Measurements from ENCODE around the gene ARIH2.

ARIH2 gene

DNA sequence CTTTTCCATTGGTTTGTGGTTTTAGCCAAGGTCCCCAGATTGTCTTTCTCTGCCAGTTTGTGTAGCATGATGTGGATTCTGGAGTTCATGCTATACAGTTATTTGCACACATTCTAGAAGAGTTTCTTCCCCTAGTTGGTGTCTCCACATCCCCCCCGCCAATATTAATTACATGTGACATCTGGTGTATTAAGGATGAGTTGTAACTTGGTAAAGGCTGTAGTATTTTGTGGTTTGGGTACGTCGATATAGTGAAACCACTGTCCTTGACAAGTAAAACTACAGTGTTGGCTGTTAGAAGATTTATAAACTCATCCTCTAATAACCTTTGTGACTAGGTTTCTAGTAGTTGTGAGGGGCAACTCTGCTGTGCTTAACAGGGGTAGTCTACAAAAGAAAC, 47.7 kb downstream of the ARIH2 start:
- H3K27ac ChIP-seq, result no peak overlapping the region
- no peak for DNase-seq (ENCODE audit: low read depth, low spot score)

- DNase-seq (ENCODE audit: low read depth, low spot score), result no peak
- H3K27ac ChIP-seq, result no peak overlapping the region
Observed at GRCh38 chr3:48966876-48967361, 48.3 kb downstream of the ARIH2 start.

- no peak for DNase-seq (ENCODE audit: low read depth, low spot score)
- H3K27ac ChIP-seq, result no peak overlapping the region
Observed at GRCh38 chr3:48970586-48970985, 51.9 kb downstream of the ARIH2 start.

DNA sequence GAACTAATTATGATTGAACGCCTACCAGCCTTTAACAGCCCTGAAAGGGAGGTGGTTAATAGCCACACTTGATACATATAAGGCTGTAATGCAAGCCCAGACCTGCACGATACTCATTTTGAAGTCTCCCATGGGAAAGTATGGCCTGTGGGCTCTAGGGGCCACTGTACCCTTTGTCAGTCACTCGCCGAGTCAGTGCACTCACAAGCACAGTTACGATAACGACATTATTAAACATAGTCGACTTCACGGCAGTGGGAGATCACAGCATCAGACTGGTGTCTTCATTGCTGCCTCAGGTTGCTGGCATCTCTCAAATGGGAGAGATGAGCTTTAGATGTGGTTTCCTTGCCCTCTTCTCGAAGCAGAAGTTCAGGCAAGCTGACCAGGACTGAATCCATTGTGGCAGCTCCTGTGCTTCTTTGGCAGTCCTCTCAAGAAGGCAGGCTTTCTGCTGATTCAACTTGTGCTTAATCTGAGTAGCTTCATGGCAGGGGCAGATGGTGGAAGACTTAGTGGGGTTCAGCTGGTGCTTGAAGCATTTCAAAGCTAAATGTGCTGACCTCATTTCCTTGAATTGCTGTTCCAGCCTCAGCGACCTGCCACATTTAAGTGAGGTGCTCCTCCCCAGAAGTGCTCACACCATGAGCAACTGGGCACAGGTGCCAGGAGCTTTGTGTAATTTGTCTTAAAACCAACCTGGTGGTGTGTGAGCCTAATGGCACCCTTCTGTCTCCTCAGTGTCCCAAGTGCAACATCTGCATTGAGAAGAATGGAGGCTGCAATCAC, 55.6 kb downstream of the ARIH2 start:
- DNase-seq (ENCODE audit: low read depth, low spot score), result no peak
- H3K27ac ChIP-seq, result no peak overlapping the region

DNA sequence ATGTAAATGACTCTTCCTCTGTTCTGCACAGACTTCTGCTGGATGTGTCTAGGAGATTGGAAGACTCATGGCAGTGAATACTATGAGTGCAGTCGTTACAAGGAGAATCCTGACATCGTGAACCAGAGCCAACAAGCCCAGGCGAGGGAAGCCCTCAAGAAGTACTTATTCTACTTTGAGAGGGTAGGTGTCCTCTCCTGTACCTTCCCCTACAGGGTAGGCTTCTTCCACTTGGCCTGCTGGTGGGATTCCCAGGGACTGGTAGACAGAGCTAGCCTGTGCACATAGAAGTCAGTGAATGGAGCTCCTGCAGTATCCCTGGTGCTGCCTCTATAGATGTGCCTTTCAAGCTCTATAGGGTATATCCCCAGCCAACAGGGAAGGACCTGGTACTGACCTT, 60.8 kb downstream of the ARIH2 start:
- no peak for DNase-seq (ENCODE audit: low read depth, low spot score)
- H3K27ac ChIP-seq, result no peak overlapping the region

DNA sequence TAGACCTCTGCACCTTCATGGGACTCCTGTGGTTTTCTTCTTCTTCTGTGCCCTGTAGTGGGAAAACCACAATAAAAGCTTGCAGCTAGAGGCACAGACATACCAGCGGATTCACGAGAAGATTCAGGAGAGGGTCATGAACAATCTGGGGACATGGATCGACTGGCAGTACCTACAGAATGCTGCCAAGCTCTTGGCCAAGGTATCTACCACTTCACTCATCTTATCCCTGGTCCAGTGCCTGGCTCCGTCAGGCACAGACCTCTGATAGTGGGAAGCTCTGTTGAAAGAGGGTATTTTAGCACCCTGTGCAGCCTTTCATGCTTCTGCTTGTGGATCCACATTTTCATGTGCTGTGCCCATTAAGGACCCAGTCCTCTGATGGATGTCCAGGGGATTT, 61.7 kb downstream of the ARIH2 start:
- no peak for DNase-seq (ENCODE audit: low read depth, low spot score)
- H3K27ac ChIP-seq, result no peak overlapping the region

GRCh38 chr3:48982016-48982415, 63.4 kb downstream of the ARIH2 start:
- no peak for DNase-seq (ENCODE audit: low read depth, low spot score)
- H3K27ac ChIP-seq, result no peak overlapping the region

DNA sequence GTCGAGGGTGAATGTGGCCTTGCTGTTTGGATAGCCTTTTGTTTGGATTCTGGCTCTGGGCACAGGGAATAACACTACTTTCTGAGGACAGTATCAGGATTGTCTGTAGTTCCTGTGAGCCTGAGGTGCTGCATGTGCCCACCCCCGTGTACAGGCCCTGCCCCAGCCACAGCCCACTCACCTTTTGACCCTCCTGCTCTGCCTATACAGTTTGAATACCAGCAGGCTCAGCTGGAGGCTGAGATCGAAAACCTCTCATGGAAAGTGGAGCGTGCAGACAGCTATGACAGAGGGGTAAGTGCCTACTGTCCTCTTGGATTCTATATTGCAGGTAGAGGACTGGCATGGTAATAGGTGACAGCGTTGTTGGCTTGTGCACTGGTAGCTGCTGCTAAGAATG, 64.0 kb downstream of the ARIH2 start:
- DNase-seq (ENCODE audit: low read depth, low spot score), result no peak
- no peak overlapping the region for H3K27ac ChIP-seq

DNA sequence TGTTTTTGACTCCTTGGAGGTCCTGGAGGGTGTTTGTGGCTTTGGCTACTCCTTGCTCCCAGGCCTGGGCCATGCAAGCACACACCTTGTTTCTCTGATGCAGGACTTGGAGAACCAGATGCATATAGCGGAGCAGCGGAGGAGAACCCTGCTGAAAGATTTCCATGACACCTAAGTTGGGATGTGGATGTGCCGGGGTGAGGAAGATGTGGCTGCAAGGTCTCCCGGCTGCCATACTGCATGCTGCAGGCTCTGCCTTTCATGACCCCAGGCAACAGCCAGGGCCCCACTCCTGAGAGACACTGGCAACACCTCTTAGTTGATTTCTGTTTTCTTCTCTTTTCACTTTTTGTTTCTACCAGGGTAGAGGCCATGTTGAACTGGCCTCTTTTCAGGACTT, 64.5 kb downstream of the ARIH2 start:
- no peak for DNase-seq (ENCODE audit: low read depth, low spot score)
- H3K27ac ChIP-seq, result no peak overlapping the region

- DNase-seq (ENCODE audit: low read depth, low spot score), result no peak
- H3K27ac ChIP-seq, result peak overlapping the region; percentile 9
Observed at GRCh38 chr3:48984663-48985062, 66.0 kb downstream of the ARIH2 start.

- H3K27ac ChIP-seq, result no peak overlapping the region
- DNase-seq (ENCODE audit: low read depth, low spot score), result no peak
Observed at GRCh38 chr3:48985831-48986376, 67.3 kb downstream of the ARIH2 start.

GRCh38 chr3:48989126-48989795, 70.6 kb downstream of the ARIH2 start:
- DNase-seq (ENCODE audit: low read depth, low spot score), result no peak
- H3K27ac ChIP-seq, result peak overlapping the region; percentile 49

GRCh38 chr3:48989796-48990635, 71.4 kb downstream of the ARIH2 start, which contains the start of gene P4HTM:
TSS of gene P4HTM (plus strand) at chr3:48990241. CDS start at chr3:48990257, 16 bp downstream.
- no peak for DNase-seq (ENCODE audit: low read depth, low spot score)
- H3K27ac ChIP-seq, result peak within 1 kb of the TSS; percentile 49

DNA sequence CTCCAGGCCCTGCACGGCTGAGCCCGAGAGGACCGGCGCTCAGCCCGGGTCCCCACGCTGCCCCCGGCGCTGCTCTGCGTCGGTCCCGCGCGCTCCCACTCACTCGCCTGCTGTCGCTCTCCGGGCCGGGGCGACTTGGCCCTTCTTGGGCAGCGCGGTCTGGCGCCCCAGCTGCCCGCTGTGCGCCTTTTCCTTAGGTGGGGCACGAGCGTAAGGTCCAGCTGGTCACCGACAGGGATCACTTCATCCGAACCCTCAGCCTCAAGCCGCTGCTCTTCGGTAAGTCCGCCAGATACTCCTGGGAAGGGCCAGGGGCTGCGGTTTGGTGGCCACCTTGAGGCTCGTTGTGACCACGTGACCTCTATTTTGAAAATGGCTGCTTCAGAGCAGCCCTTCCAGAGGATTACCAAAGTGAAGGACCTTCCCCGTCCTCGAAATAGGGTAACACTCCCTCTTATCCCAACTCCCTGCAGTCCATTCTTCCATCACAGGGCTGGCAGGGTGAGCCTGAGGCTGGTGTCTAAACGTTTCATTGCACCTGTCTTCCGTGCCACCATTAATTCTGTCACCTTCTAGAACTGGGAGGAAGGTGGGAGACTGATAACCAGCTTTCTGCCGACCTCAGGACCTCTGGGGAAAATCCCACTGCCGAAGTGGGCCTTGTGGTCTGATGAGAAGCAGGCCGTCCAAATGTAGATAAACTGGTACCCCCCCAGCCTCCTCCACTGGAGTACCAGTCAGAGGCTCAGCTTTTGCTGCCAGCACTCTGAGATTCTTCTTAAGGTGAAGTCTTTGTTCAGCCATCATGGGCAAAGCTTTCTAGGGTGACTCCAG, 72.2 kb downstream of the ARIH2 start:
- no peak for DNase-seq (ENCODE audit: low read depth, low spot score)
- peak overlapping the region; percentile 49 for H3K27ac ChIP-seq

- DNase-seq (ENCODE audit: low read depth, low spot score), result no peak
- no peak overlapping the region for H3K27ac ChIP-seq
Observed at GRCh38 chr3:48991851-48992545, 73.4 kb downstream of the ARIH2 start.

DNA sequence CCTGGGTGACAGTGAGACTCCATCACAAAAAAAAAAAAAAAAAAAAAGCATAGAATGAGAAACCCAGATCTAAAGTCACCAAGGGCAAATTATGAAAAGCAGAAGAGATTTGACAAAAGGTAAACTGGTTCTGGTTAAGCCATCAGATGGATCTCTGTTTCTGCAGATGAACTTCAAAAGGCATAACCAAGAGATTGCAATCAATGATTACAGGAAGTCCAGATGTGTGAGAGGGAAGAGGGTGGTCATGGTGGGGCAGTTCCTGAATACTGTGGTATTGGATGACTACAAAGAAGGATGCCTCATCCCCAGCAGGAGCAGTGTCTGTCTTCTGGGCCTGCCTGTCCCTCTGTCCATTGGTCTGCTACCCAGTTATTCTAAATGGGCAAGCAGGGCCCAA, 75.2 kb downstream of the ARIH2 start:
- DNase-seq (ENCODE audit: low read depth, low spot score), result no peak
- no peak overlapping the region for H3K27ac ChIP-seq

DNA sequence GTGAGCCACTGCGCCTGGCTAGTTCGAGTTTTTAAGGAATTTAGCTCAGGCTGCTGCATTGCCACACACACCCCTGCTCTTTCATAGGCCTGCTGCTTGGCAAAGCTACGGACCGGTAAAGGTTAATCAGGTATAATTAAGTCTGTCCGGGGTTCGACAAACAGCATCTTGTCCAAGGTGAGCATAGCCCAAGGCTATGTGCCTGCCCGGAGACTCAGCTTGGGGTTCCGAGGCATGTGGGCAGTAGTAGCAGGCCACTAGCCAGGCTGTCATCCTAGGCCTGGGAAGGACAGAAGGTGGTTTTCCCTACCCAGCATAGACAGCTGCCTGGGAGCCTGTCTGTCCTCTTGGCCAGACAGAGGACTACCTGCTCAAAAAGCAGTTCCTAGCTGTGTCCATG, 78.0 kb downstream of the ARIH2 start:
- H3K27ac ChIP-seq, result no peak overlapping the region
- DNase-seq (ENCODE audit: low read depth, low spot score), result no peak

DNA sequence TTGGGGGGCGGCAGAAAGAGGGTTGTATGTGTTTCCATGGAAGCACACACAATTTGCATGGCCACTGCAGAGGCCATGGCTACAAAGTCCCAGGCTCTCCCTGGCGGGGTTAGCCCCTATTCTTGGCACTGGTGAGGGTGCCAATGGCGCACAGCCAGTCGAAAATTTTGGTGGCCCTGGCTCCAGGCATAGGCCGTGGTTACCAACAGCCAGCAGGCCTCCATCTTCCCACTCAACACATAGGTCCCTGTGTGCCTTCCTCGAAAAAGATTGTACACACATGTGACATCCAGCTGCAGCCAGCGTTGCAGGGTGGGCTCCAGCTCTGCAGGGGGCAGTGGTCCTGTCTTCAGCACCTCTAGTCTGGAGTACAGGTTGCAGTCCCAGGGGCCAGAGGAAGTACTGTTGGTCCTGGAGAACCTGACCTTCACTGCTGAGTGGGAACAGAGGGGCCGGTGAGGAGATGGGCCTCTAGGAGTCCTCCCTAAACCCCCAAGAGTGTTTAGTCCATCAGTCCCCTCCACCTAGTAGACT, 78.5 kb downstream of the ARIH2 start:
- H3K27ac ChIP-seq, result no peak overlapping the region
- DNase-seq (ENCODE audit: low read depth, low spot score), result no peak

Measured in epithelial cell of prostate (primary cell).